H9 (cell line): ENCODE measurements around the gene CORO2B. TPM values are rescaled to one million over a fixed set of nuclear protein-coding genes. Genes with fewer than 3 reads are reported as not detected.

Source experiments
- DNase-seq: peaks from one replicate; pipeline ENCODE4 v3.0.0-alpha.2; 2017
- H2AFZ ChIP-seq: one replicate; pipeline ENCODE4 v1.6.1; 2013; ENCODE audit warnings: mild to moderate bottlenecking, low read length, control low read depth, moderate library complexity
- H2AK5ac ChIP-seq: 2 replicates; pipeline ENCODE4 v1.6.1; 2013; ENCODE audit warnings: low read length, control low read depth, mixed read lengths; ENCODE audit not compliant: insufficient read length
- H2BK120ac ChIP-seq: one replicate; pipeline ENCODE4 v1.6.1; 2013; ENCODE audit warnings: low read depth, mild to moderate bottlenecking, low read length, control low read depth, inconsistent platforms; ENCODE audit not compliant: poor library complexity, severe bottlenecking
- H2BK12ac ChIP-seq: 2 replicates; pipeline ENCODE4 v1.6.1; 2013; ENCODE audit warnings: low read length, control low read depth, mixed read lengths, low read depth; ENCODE audit not compliant: insufficient read length
- H2BK15ac ChIP-seq: 2 replicates; pipeline ENCODE4 v1.6.1; 2013; ENCODE audit warnings: low read depth, low read length, control low read depth
- H2BK20ac ChIP-seq: one replicate; pipeline ENCODE4 v1.6.1; 2013; ENCODE audit warnings: low read depth, mild to moderate bottlenecking, low read length, control low read depth, inconsistent platforms; ENCODE audit not compliant: poor library complexity, severe bottlenecking
- H2BK5ac ChIP-seq: 2 replicates; pipeline ENCODE4 v1.6.1; 2013; ENCODE audit warnings: low read length, control low read depth, mixed read lengths; ENCODE audit not compliant: insufficient read length
- H3K14ac ChIP-seq: 2 replicates; pipeline ENCODE4 v1.6.1; 2013; ENCODE audit warnings: low read length, control low read depth; ENCODE audit not compliant: insufficient read depth
- H3K18ac ChIP-seq: 2 replicates; pipeline ENCODE4 v1.6.1; 2013; ENCODE audit warnings: low read depth, mild to moderate bottlenecking, mixed read lengths, low read length, control low read depth; ENCODE audit not compliant: insufficient read length
- H3K23ac ChIP-seq: 2 replicates; pipeline ENCODE4 v1.6.1; 2013; ENCODE audit warnings: low read length, control low read depth, mixed read lengths, low read depth; ENCODE audit not compliant: insufficient read length
- H3K23me2 ChIP-seq: 2 replicates; pipeline ENCODE4 v1.6.1; 2013; ENCODE audit warnings: low read depth, mild to moderate bottlenecking, mixed read lengths, low read length, control low read depth; ENCODE audit not compliant: insufficient read length, poor library complexity, severe bottlenecking
- H3K27ac ChIP-seq: 2 replicates; pipeline ENCODE4 v1.5.1; 2013; ENCODE audit warnings: low read length, control low read depth, mixed read lengths, low read depth; ENCODE audit not compliant: insufficient read length
- H3K27me3 ChIP-seq: 2 replicates; pipeline ENCODE4 v1.6.1; 2013; ENCODE audit warnings: low read length, control low read depth, inconsistent platforms; ENCODE audit not compliant: insufficient read depth
- H3K4ac ChIP-seq: 2 replicates; pipeline ENCODE4 v1.6.1; 2013; ENCODE audit warnings: low read depth, mild to moderate bottlenecking, control low read depth, inconsistent platforms, low read length, moderate library complexity
- H3K4me1 ChIP-seq: 2 replicates; pipeline ENCODE4 v1.6.1; 2013; ENCODE audit warnings: low read length, control low read depth, inconsistent platforms; ENCODE audit not compliant: insufficient read depth
- H3K4me2 ChIP-seq: 2 replicates; pipeline ENCODE4 v1.6.1; 2013; ENCODE audit warnings: low read length, control low read depth, mixed read lengths; ENCODE audit not compliant: insufficient read length, insufficient read depth
- H3K56ac ChIP-seq: 2 replicates; pipeline ENCODE4 v1.6.1; 2013; ENCODE audit warnings: low read depth, mild to moderate bottlenecking, mixed read lengths, low read length, control low read depth; ENCODE audit not compliant: insufficient read length
- H3K79me1 ChIP-seq: 2 replicates; pipeline ENCODE4 v1.6.1; 2013; ENCODE audit warnings: low read depth, mild to moderate bottlenecking, moderate library complexity, low read length, control low read depth, inconsistent platforms; ENCODE audit not compliant: insufficient read depth, poor library complexity, severe bottlenecking
- H3K79me2 ChIP-seq: 2 replicates; pipeline ENCODE4 v1.6.1; 2013; ENCODE audit warnings: low read length, control low read depth, inconsistent platforms; ENCODE audit not compliant: insufficient read depth
- H3K9ac ChIP-seq: 2 replicates; pipeline ENCODE4 v1.6.1; 2013; ENCODE audit warnings: low read length, control low read depth, mixed read lengths; ENCODE audit not compliant: insufficient read length; ENCODE audit errors: extremely low read depth
- H3K9me3 ChIP-seq: one replicate; pipeline ENCODE4 v1.6.1; 2013; ENCODE audit warnings: low read depth, low read length, inconsistent platforms; ENCODE audit not compliant: control insufficient read depth
- H3T11ph ChIP-seq: one replicate; pipeline ENCODE4 v1.6.1; 2013; ENCODE audit warnings: mild to moderate bottlenecking, low read length, control low read depth, inconsistent platforms
- H4K20me1 ChIP-seq: one replicate; pipeline ENCODE4 v1.6.1; 2013; ENCODE audit not compliant: control insufficient read depth, insufficient read length, insufficient read depth
- H4K5ac ChIP-seq: 2 replicates; pipeline ENCODE4 v1.6.1; 2013; ENCODE audit warnings: low read depth, mild to moderate bottlenecking, mixed read lengths, low read length, control low read depth; ENCODE audit not compliant: insufficient read length
- H4K8ac ChIP-seq: replicated peaks from 2 replicates; pipeline ENCODE4 v1.6.1; 2013; ENCODE audit warnings: low read length, control low read depth, mixed read lengths, low read depth; ENCODE audit not compliant: insufficient read length
- H4K91ac ChIP-seq: 2 replicates; pipeline ENCODE4 v1.6.1; 2013; ENCODE audit warnings: low read depth, mild to moderate bottlenecking, moderate library complexity, mixed read lengths, low read length, control low read depth; ENCODE audit not compliant: insufficient read length
- H3K27ac Mint-ChIP-seq, 3 experiments: 2 replicates in 2 of 3; 3 replicates in 1 of 3; pipeline ENCODE4 v1.8.0; 2020 to 2021; ENCODE audit warnings: mixed read lengths in 3 of 3, mild to moderate bottlenecking in 1 of 3, moderate library complexity in 1 of 3
- H3K27me3 Mint-ChIP-seq: 2 replicates; pipeline ENCODE4 v1.8.0; 2021; ENCODE audit warnings: low read depth, mild to moderate bottlenecking, moderate library complexity, mixed read lengths
- H3K36me3 Mint-ChIP-seq, 3 experiments: 2 replicates in 2 of 3; 3 replicates in 1 of 3; pipeline ENCODE4 v1.8.0; 2020 to 2021; ENCODE audit warnings: low read depth in 3 of 3, mixed read lengths in 3 of 3; ENCODE audit not compliant: insufficient read depth in 1 of 3
- H3K4me1 Mint-ChIP-seq, 2 experiments: 2 replicates each; pipeline ENCODE4 v1.8.0; 2020; ENCODE audit warnings: mixed read lengths in 2 of 2
- H3K4me3 Mint-ChIP-seq, 2 experiments: 2 replicates in 1 of 2; 3 replicates in 1 of 2; pipeline ENCODE4 v1.8.0; 2020 to 2021; ENCODE audit warnings: mild to moderate bottlenecking in 2 of 2, mixed read lengths in 2 of 2, moderate library complexity in 1 of 2
- H3K9me3 Mint-ChIP-seq, 2 experiments: 2 replicates in 1 of 2; 3 replicates in 1 of 2; pipeline ENCODE4 v1.8.0; 2020; ENCODE audit warnings: mild to moderate bottlenecking in 2 of 2, mixed read lengths in 2 of 2, moderate library complexity in 1 of 2
- CTCF ChIP-seq: fragments of 200-600 bp; sonication (generic); conservative IDR thresholded peaks from 3 replicates; pipeline ENCODE4 v1.8.0; 2021; ENCODE audit warnings: antibody characterized with exemption, mild to moderate bottlenecking
- WGBS: extraction: QIAGEN DNeasy Blood & Tissue Kit; methylation state at CpG from one replicate; pipeline ENCODE4 v1.1.7; 2013; ENCODE audit warnings: missing lambda C conversion rate, low lambda C conversion rate, mixed read lengths; ENCODE audit not compliant: insufficient read length; ENCODE audit errors: extremely low coverage; 5-methylcytosine and 5-hydroxymethylcytosine counted together
- total RNA-seq: library from RNA; stranded (reverse); gene quantifications from 2 replicates; pipeline ENCODE4 v1.2.1, GENCODE V29; 2021

Gene CORO2B
- total RNA-seq, 1 experiment from 2014 or later, result 3.1 TPM

DNA sequence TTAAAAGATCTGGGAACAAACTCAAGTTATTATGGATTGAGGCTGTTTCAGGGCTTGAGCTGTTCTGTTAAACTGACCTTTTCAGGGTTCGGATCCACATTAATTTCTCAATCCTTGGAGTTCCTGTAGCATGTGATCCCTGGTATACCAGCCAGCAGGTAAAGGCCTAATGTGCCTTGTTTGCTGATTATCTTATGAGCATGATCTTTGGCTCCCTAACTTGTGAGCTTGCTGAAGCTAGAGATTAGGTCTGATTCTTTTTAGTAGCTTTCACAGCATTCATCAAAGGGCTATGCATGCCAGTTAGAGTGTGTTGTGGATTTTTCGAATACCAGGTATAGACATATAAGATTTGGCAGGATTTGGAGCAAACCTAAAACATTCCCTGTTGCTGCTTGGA, 10.3 kb downstream of the CORO2B start:
- Histone ChIP-seq H3K4me1 (no peaks in the 10 kb centered on the region; the same call in 1 of the 2 replicates), H3K9me3 (no peaks in the 10 kb centered on the region), H3K4ac (no peak overlapping the region), H2AFZ (no peak overlapping the region), H3K27ac (no peak overlapping the region), H3K4me2 (no peak overlapping the region), H3K56ac (no peak overlapping the region), H2AK5ac (no peak overlapping the region), H3T11ph (no peak overlapping the region), H2BK5ac (no peak overlapping the region), H2BK20ac (no peak overlapping the region), H3K23me2 (no peaks in the 10 kb centered on the region), H4K5ac (no peak overlapping the region), H3K27me3 (no peaks in the 10 kb centered on the region), H3K79me2 (no peaks in the 10 kb centered on the region), H3K79me1 (no peaks in the 10 kb centered on the region), H3K23ac (no peak overlapping the region), H2BK12ac (no peak overlapping the region), H4K8ac (no peak overlapping the region), H3K14ac (no peak overlapping the region), H3K18ac (no peak overlapping the region), H2BK15ac (no peak overlapping the region), H4K91ac (no peak overlapping the region), H3K9ac (no peak overlapping the region), H4K20me1 (no peaks in the 10 kb centered on the region), H2BK120ac (no peak overlapping the region)
- no CpG with 5 or more reads among the region's 2 CpGs for WGBS
- Mint-ChIP-seq H3K4me1 (peaks cover 38 to 46% of the 10 kb centered on the region in 2 experiments), H3K36me3 (no peaks in the 10 kb centered on the region), H3K9me3 (no peaks in the 10 kb centered on the region; a peak in 1 of 5 replicates), H3K27me3 (peaks cover 7% of the 10 kb centered on the region), H3K27ac (no peak overlapping the region), H3K4me3 (no peak overlapping the region)
- no peak for TF ChIP-seq CTCF
- no peak for DNase-seq
